ENCODE data around the gene PTPRA.

GRCh38 chr20:2838847-2839671 is 34.2 kb upstream of the PTPRA start:
- TF ChIP-seq CTCF (IDR thresholded peaks at IDR 0.05): no peak
- no peak for TF ChIP-seq POLR2A (IDR thresholded peaks at IDR 0.05)
